NK-92 (cell line): ENCODE measurements around the gene IFT122.
"Not testable (repeated sequence)": the region's sequence is repeated elsewhere in the genome, so short reads cannot be mapped to it uniquely, and the experiment has no call there.

Experiments used
- DNase-seq: peaks from one replicate; lab custom pipeline; 2025; ENCODE audit not compliant: unreplicated experiment; lab: John Stamatoyannopoulos, UW

IFT122 gene

DNA sequence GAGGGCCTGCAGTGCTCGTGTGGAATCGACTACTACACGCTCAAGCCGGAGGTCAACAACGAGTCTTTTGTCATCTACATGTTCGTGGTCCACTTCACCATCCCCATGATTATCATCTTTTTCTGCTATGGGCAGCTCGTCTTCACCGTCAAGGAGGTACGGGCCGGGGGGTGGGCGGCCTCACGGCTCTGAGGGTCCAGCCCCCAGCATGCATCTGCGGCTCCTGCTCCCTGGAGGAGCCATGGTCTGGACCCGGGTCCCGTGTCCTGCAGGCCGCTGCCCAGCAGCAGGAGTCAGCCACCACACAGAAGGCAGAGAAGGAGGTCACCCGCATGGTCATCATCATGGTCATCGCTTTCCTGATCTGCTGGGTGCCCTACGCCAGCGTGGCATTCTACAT, 92.2 kb downstream of the IFT122 start:
- DNase-seq = no peak

DNA sequence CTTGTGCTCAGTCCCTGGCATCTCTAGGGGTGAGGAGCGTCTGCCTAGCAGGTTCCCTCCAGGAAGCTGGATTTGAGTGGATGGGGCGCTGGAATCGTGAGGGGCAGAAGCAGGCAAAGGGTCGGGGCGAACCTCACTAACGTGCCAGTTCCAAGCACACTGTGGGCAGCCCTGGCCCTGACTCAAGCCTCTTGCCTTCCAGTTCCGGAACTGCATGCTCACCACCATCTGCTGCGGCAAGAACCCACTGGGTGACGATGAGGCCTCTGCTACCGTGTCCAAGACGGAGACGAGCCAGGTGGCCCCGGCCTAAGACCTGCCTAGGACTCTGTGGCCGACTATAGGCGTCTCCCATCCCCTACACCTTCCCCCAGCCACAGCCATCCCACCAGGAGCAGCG, 93.4 kb downstream of the IFT122 start:
- no peak for DNase-seq

- DNase-seq = no peak
These were observed 94.5 kb downstream of the IFT122 start for GRCh38 chr3:129534428-129535027.

DNA sequence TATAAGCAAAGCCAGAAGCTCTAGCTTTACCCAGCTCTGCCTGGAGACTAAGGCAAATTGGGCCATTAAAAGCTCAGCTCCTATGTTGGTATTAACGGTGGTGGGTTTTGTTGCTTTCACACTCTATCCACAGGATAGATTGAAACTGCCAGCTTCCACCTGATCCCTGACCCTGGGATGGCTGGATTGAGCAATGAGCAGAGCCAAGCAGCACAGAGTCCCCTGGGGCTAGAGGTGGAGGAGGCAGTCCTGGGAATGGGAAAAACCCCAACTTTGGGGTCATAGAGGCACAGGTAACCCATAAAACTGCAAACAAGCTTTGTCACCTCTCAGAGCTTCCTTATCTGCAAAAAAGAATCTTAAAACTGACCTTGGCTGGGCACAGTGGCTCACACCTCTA, 95.1 kb downstream of the IFT122 start:
- DNase-seq = no peak

DNA sequence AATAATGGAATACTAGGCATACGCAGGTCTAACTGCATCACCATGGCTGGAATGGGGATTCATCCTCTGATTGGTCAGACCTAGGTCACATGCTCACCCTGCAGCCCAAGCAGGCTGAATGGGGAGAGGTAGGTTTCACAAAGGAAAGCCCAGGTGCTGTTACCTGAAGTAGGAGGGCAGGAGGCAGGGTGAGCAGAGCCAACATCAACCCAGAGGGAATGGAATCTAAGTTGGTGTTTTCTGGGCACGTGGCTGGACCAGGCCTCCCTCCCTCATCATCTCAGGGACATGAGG, 96.3 kb downstream of the IFT122 start:
- no peak for DNase-seq

DNA sequence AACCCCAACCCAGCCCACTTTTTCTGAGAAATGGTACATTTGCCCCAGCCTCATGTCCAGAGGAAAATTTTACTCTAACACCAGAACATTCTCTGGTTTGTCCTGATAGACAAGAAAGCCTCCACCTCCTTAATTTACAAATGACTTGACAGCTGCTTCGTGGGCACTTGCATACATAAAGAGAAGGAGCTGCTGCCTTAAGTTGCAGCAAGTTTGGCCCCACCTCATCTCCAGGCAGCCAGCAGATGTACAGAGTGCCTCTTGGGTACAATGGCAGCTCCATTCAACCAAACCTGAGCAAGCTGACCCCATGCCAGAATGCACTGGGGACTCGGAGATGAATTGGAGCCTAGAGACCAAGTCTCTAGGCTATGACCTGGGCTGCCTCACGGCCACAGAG, 96.8 kb downstream of the IFT122 start:
- DNase-seq = no peak

- DNase-seq = no peak
These were observed 99.2 kb downstream of the IFT122 start for GRCh38 chr3:129539206-129539605.

DNA sequence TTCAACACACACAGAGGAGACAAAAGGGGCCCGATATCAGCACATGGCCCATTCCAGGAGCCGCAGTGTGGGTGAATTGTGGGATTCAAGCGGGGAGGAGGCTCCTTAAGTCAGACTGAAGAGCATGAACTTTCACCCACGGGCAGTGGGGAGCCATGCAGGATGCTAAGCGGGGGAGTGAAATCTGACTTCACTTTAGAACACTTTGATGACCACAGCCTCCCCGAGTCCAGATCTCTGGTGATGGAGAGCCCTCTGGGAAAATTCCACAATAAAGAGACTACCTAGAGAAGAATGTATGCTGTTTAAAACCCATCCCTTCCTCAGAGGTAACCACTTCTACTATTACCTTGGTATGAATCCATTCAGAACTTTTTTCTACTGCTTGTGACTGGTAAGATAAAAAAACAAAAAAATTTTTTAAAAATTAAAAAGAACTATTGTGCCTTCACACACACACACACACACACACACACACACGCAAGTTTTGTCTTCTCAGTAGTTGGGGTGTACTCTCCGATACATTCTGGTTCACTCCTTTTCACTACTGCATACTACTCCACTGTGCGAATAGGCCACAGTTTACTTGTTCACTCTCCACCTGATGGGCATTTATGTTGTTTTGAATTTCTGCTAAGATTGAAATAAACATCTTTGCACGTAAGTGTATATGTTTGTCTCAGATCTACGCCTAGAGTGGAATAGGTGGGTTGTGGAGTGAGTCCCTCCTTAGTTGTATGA, 100.9 kb downstream of the IFT122 start:
- DNase-seq = no peak

- no peak for DNase-seq
These were observed 102.7 kb downstream of the IFT122 start for GRCh38 chr3:129542747-129543146.

GRCh38 chr3:129543156-129543790, 103.2 kb downstream of the IFT122 start, which contains the start of gene H1-8:
H1-8 (plus strand) TSS chr3:129543175; CDS start chr3:129543219, 44 bp downstream.
- no peak for DNase-seq

GRCh38 chr3:129543999-129544398, 104.0 kb downstream of the IFT122 start:
- no peak for DNase-seq

DNA sequence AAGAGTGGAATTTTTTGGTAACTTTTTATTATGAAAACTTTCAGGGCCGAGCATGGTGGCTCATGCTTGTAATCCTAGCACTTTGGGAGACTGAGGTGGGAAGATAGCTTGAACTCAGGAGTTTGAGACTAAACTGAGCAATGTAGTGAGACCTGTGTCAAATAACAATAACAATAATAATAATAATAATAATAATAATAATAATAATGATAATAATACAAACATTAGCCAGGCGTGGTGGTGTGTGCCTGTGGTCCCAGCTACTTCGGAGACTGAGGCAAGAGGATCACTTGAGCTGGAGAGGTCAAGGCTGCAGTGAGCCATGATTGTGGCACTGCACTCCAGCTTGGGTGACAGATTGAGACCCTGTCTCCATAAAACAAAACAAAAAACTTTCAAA, 105.9 kb downstream of the IFT122 start:
- DNase-seq = not testable (repeated sequence)

DNA sequence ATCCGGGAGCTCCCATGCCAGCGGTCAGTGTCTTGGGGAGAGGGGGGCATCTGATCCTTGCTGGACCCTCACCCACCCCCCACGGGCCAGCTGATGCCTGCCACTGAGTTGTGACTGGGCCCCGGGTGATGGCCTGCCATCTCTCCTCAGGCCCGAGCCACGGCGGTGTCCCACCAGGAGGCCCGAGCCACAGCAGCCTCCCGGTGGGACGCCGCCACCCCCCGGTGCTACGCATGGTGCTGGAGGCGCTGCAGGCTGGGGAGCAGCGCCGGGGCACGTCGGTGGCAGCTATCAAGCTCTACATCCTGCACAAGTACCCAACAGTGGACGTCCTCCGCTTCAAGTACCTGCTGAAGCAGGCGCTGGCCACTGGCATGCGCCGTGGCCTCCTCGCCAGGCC, 107.2 kb downstream of the IFT122 start:
- DNase-seq = no peak

- no peak for DNase-seq
These were observed 108.3 kb downstream of the IFT122 start for GRCh38 chr3:129548104-129548965.

GRCh38 chr3:129549006-129549800, 109.2 kb downstream of the IFT122 start:
- DNase-seq = no peak

DNA sequence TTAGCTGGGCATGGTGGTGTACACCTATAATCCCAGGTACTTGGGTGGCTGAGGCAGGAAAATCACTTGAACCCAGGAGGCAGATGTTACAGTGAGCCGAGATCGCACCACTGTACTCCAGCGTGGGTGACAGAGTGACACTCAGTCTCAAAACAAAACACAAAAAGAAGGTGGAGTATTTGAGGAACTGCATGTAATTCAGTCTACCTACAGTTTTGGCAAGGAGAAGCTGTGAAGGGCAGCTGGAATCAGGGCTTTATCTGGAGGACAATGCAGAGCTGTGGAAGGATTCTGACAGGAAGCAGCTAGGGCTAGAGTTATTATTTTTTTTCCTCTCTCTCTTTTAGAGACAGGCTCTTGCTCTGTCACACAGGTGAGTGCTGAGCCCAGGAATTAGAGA, 109.8 kb downstream of the IFT122 start:
- no peak for DNase-seq

DNA sequence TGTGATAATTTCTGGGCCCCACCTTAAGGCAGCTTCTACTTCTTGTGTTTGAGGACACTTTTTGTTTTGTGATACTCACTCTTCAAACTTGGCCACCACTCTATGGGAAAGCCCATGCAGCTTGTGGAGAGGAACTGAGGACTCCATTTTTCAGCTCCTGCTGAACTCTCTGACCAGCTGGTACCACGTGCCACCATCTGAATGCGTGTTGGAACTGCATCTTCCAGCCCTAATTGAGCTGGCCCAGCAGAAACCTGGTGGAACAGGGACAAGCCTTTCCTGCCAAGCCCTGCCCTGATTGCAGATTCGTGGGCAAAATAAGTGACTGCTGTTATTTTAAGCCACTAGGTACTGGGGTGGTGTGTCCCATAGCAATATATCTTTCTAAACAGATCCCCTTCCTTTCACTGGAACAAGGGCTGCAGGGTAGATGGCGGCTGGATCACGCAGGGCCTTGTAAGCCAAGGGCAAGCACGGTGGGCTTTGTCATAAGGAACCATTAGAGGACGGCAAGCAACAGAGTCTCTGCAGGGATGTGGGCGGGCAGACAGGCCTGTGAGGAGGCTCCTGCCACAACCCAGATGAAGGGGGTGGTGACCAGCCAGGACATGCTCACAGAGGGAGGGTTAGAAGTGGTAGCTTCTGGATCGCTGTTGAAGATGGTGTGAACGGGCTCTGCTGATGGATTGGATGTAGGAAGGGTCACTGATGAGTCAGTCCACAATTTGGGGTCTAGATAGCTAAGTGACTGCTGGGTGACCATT, 112.4 kb downstream of the IFT122 start:
- no peak for DNase-seq

- DNase-seq = no peak
These were observed 113.1 kb downstream of the IFT122 start for GRCh38 chr3:129553171-129553570.

- DNase-seq = no peak
These were observed 113.7 kb downstream of the IFT122 start for GRCh38 chr3:129553719-129554118.
